A673 (cell line): ENCODE measurements around the gene HBB. TPM values are rescaled to one million over a fixed set of nuclear protein-coding genes. Genes with fewer than 3 reads are reported as not detected.

ENCODE experiments used
- BruUV-seq: library from RNA; stranded (reverse); fragments of 400-500 nt; replicated peaks from 2 replicates; lab custom pipeline; 2021; lab: Mats Ljungman, UMichigan
- CTCF ChIA-PET: fragments of 300-600 bp; sonication (Branson Sonifier 250); formaldehyde crosslinking; loops from one replicate; lab custom pipeline; 2022; ENCODE audit warnings: antibody characterized with exemption; lab: Charles Lee
- POLR2A ChIA-PET: fragments of 300-600 bp; sonication (Branson Sonifier 250); formaldehyde crosslinking; loops from one replicate; lab custom pipeline; 2022; ENCODE audit warnings: antibody characterized with exemption; ENCODE audit not compliant: low non-redundant PET; lab: Charles Lee
- DNase-seq: peaks from one replicate; pipeline ENCODE4 v3.0.0-alpha.2; 2015; ENCODE audit warnings: low spot score
- H3K27ac ChIP-seq: fragments of 200-600 bp; sonication (generic); 2 replicates; pipeline ENCODE4 v1.5.1; 2016; ENCODE audit warnings: mixed run types, low read depth, mild to moderate bottlenecking, mixed read lengths, antibody characterized with exemption, low read length; ENCODE audit not compliant: poor library complexity, severe bottlenecking
- H3K27me3 ChIP-seq: fragments of 200-600 bp; sonication (generic); replicated peaks from 2 replicates; pipeline ENCODE4 v1.6.1; 2017; ENCODE audit warnings: mixed run types, low read depth, mild to moderate bottlenecking, mixed read lengths, antibody characterized with exemption, low read length; ENCODE audit not compliant: insufficient read depth, poor library complexity
- H3K36me3 ChIP-seq: fragments of 200-600 bp; sonication (generic); 2 replicates; pipeline ENCODE4 v1.6.1; 2016; ENCODE audit warnings: mixed run types, mild to moderate bottlenecking, mixed read lengths, antibody characterized with exemption, low read length; ENCODE audit not compliant: insufficient read depth, poor library complexity, severe bottlenecking
- H3K4me1 ChIP-seq: fragments of 200-600 bp; sonication (generic); 2 replicates; pipeline ENCODE4 v1.6.1; 2017; ENCODE audit warnings: mixed run types, mild to moderate bottlenecking, mixed read lengths, antibody characterized with exemption, low read length; ENCODE audit not compliant: insufficient read depth, poor library complexity, severe bottlenecking
- H3K4me3 ChIP-seq: fragments of 200-600 bp; sonication (generic); 2 replicates; pipeline ENCODE4 v1.5.1; 2016; ENCODE audit warnings: low read depth, mixed run types, mild to moderate bottlenecking, mixed read lengths, low read length; ENCODE audit not compliant: poor library complexity, severe bottlenecking
- H3K9me3 ChIP-seq: fragments of 200-600 bp; sonication (generic); 2 replicates; pipeline ENCODE4 v1.6.1; 2016; ENCODE audit warnings: mixed run types, low read depth, mild to moderate bottlenecking, mixed read lengths, antibody characterized with exemption, low read length; ENCODE audit not compliant: poor library complexity, severe bottlenecking
- EZH2 ChIP-seq: fragments of 200-600 bp; sonication (generic); IDR thresholded peaks from 2 replicates; pipeline ENCODE4 v1.6.1; 2017; ENCODE audit warnings: borderline replicate concordance, low read depth, mild to moderate bottlenecking, mixed read lengths, antibody characterized with exemption, low read length; ENCODE audit not compliant: poor library complexity, severe bottlenecking
- intact Hi-C: fragments of 100-400 bp; cut with micrococcal nuclease; formaldehyde crosslinking; loops from one replicate; pipeline ENCODE4 v1.10.0; 2022; ENCODE audit not compliant: unreplicated experiment
- total RNA-seq: library from RNA; stranded (reverse); gene quantifications from 2 replicates; pipeline ENCODE4 v1.2.3, GENCODE V29; 2021
- TF ChIP-seq, protein P1 (sequence below): fragments of 300-800, 200-600 bp; sonication (generic); conservative IDR thresholded peaks from 2 replicates; pipeline ENCODE4 v1.5.1; 2017; ENCODE audit warnings: low read depth, mild to moderate bottlenecking, antibody characterized with exemption, low read length, moderate library complexity, mixed read lengths

HBB gene
- total RNA-seq, 1 experiment from 2014 or later = not detected

DNA sequence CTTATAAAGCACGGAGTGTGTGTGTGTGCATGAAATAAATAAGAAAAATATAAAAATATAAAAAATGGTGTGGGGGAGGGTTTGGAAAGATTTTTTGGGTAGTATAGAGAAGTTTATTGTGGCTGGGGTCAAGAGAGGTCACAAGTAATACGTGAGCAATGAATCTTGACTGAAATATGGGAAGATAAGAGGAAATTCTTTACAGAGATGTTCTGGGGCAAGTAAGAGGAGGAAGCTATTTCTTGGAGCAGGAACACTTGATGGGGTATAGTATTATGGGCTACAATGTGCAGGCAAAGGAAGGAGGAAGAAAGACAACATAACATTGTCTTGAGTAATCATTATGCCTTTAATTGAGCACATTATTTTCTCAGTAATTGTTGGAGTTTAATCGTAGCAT lies 5.3 kb upstream of the HBB start:
- no TSS peak for BruUV-seq
- H3K27ac ChIP-seq = no peak overlapping the region
- TF ChIP-seq EZH2 = no peak
- TF ChIP-seq, protein P1, sequence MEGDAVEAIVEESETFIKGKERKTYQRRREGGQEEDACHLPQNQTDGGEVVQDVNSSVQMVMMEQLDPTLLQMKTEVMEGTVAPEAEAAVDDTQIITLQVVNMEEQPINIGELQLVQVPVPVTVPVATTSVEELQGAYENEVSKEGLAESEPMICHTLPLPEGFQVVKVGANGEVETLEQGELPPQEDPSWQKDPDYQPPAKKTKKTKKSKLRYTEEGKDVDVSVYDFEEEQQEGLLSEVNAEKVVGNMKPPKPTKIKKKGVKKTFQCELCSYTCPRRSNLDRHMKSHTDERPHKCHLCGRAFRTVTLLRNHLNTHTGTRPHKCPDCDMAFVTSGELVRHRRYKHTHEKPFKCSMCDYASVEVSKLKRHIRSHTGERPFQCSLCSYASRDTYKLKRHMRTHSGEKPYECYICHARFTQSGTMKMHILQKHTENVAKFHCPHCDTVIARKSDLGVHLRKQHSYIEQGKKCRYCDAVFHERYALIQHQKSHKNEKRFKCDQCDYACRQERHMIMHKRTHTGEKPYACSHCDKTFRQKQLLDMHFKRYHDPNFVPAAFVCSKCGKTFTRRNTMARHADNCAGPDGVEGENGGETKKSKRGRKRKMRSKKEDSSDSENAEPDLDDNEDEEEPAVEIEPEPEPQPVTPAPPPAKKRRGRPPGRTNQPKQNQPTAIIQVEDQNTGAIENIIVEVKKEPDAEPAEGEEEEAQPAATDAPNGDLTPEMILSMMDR = no peak
- H3K36me3 ChIP-seq = no peaks in the 10 kb centered on the region
- ChIA-PET POLR2A (no interaction called here), CTCF (no interaction called here)
- H3K4me1 ChIP-seq = no peaks in the 10 kb centered on the region
- H3K4me3 ChIP-seq = no peak overlapping the region
- no peaks in the 10 kb centered on the region for H3K9me3 ChIP-seq
- DNase-seq = no peak
- H3K27me3 ChIP-seq = no peaks in the 10 kb centered on the region
- intact Hi-C loops = no loop called here

DNA sequence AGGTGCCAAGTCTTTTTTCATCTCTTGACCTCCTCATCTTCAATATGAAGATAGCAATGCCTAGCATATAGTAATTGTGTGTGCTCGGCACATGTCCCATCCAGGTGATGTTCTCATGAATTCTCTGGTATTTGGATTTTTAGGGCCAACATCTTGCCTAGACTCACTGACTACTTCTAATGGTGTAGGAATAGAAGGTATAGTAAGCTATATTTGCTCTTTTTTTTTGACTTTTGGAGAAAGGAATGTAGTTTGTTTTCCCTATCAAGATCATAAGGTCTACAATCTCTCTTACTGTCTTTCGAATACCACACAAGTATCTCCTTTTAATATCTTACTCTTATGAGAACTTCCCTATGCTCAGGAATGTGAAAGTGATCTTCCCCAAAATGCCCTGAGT lies 4.2 kb upstream of the HBB start:
- DNase-seq = no peak
- Histone ChIP-seq H3K27ac (no peak overlapping the region), H3K9me3 (no peaks in the 10 kb centered on the region), H3K36me3 (no peaks in the 10 kb centered on the region), H3K27me3 (no peaks in the 10 kb centered on the region), H3K4me3 (no peak overlapping the region), H3K4me1 (no peaks in the 10 kb centered on the region)
- TF ChIP-seq EZH2 = no peak
- TF ChIP-seq, protein P1 = no peak
- intact Hi-C loops = no loop called here
- no TSS peak for BruUV-seq
- ChIA-PET POLR2A (no interaction called here), CTCF (no interaction called here)

DNA sequence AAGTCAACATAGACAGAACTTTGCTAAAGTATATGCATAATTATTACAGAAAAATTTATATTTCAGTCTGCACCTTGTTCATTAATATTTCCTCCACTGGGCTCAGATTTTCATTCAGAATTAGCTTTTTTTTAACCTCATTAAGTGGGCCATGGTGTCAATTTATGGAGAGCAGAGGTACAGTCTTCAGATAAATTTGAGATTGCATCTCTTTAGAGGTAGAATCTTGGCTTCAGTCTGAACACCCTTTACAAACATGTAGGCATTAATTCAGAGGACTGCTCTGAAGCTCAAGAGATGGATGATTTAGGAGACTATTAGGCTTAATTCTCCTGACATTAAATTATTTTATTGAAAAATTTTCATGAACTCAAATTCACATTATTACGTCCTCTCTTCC lies 3.4 kb upstream of the HBB start:
- no peaks in the 10 kb centered on the region for H3K9me3 ChIP-seq
- H3K4me3 ChIP-seq = no peak overlapping the region
- H3K27me3 ChIP-seq = no peaks in the 10 kb centered on the region
- H3K36me3 ChIP-seq = no peaks in the 10 kb centered on the region
- intact Hi-C loops = no loop called here
- no peak for DNase-seq
- POLR2A ChIA-PET = no interaction called here
- H3K27ac ChIP-seq = no peak overlapping the region
- BruUV-seq = no TSS peak
- no peak for TF ChIP-seq EZH2
- TF ChIP-seq, protein P1 = no peak
- CTCF ChIA-PET = no interaction called here
- no peaks in the 10 kb centered on the region for H3K4me1 ChIP-seq
